Measurements from ENCODE around the gene ATP2B2.

Gene ATP2B2

DNA sequence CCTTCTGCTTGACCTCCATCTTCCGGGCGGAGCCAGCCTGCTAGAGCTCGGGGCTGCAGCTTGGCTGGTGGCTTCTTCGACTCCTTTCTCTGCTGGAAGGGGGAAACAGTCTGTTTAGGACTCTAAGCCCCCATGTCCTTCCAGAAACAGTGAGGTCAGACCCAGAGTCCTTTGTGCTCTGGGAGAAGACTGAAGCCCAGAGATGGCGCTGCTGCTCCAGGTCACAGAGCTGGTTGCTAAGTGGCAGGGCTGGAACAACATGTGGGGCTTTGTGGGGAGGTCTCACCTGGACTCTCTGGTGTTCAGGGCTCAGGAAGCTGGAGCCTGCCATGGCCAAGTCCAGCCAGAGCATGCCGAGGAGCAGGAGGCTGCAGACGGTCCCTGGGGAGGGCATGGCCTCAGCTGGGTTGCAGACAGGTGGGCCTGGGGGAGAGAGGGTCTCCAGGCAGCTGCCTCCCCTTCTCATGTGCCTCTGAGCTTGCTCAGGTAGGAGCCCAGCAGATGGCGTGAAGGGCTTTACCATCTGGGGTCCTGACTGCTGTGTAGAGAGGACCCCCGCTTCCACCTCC is 215.5 kb downstream of the ATP2B2 start:
- DNase-seq, result no peak

DNA sequence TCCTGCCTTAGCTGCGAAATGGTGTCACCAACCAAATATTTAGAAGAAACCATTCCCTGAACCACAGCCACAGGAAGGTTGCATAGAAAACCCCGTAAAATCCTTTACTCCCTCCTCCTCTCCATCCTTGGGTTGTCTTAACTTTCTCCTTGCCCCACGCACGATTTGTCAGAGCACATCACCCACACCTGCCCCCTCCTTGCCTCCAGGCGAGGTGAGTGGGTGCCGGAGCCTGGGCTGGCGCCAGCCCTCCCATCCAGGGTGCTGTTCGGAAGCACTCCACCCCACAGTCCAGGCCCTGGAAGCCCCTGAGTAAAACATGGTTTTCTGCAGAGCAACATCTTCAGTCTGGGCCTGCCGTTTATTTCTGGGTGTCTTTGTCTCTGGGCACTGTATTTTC is 216.3 kb downstream of the ATP2B2 start:
- DNase-seq, result no peak

- DNase-seq, result no peak
Observed at GRCh38 chr3:10288575-10288960, 216.8 kb downstream of the ATP2B2 start.

- DNase-seq, result no peak
Observed at GRCh38 chr3:10287936-10288574, 217.3 kb downstream of the ATP2B2 start.

- no peak for DNase-seq
Observed at GRCh38 chr3:10286596-10287295, 218.6 kb downstream of the ATP2B2 start.

DNA sequence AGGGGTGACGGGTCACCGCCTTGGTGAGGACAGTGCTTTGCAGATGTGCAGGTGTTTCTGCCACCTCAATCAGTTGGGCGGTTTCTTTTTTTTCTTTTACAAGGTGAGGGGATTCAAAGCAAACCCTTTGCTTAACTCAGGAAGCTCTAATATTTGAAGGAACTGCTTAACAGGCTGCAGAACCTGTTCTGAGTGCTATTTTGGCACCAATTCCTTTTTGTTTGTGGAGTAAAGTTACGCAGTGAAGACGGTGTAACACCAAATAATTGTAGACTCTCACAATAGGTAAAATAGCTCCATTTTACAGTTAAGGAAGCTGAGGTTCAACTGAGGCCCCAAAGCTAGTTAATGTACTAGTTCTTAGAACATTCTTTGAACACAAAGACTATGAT is 219.3 kb downstream of the ATP2B2 start:
- no peak for DNase-seq

GRCh38 chr3:10285272-10286132 is 219.9 kb downstream of the ATP2B2 start:
- DNase-seq, result no peak

DNA sequence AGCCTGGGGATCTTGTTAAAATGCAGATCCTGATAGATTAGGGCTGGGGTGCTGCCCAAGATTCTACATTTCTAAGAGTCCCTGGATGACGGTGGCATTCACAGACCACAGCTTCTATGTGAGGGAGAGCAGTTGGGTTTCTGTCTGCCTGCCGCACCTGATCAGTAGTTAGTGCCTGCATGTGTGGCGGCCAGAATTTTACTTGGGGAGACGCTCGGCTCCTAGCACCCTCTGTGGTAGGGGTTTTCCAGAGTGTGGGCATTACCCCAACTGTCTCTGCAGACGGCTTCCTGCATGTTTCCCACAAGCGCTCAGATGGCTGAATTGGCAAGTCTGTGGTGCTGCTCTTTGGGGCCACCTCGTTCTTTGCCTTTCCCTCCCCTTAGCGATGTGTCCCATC is 220.9 kb downstream of the ATP2B2 start:
- no peak for DNase-seq

DNA sequence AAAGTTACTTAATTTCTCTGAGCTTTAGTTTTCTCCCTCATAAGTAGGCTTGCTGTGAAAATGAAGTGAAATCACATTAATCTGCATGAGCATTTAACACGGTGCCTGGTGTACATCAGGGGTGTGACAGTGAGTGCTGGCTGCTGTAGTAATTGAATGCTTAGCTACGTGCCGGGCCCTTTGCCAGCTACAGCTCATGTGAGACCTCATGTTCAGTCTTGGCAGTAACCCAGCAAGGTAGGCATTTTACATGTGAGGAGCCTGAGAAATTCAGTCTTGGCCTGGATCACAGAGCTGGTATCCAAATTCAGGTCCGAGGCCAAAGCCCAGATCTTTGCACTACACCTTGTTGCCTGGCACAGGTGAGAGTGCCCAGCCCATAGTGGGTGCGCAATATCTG is 221.7 kb downstream of the ATP2B2 start:
- no peak for DNase-seq

DNA sequence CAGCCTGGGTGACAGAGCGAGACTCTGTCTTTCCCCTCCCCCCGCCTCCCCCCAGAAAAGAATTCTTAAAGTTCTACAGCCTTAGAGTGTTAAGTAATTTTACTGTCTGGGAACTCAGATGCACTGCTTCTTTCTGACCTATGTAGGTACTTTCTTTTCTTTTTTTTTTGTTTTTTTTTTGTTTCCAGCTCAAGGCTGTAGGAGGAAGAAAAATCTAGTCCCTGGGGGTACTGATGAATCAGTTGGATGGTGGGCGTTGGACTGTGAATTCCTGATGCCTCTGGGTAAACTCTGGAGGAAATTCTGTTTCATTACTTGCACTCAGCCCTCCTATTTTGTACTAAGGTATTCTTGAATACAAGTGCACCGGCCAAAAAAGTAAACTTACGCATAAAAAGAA is 223.4 kb downstream of the ATP2B2 start:
- DNase-seq, result no peak

GRCh38 chr3:10280571-10280970 is 224.8 kb downstream of the ATP2B2 start:
- DNase-seq, result no peak

DNA sequence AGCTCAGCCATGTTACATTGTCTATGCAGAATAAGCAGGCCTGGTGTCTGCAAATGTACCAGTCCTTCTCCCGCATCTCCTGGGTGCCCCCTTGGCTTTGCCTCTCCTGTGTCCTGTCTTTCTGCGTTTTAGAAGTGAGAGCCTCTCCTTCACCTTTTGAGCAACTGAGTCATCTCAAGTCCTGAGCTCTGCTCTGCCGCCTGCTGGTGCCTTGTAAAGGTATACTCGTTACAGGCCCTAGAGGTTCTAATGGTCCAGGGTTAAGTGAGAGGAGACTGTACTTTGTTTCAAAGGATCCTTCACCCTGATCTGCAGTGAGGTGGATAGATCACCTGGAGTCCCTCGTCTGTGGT is 225.2 kb downstream of the ATP2B2 start:
- DNase-seq, result no peak

DNA sequence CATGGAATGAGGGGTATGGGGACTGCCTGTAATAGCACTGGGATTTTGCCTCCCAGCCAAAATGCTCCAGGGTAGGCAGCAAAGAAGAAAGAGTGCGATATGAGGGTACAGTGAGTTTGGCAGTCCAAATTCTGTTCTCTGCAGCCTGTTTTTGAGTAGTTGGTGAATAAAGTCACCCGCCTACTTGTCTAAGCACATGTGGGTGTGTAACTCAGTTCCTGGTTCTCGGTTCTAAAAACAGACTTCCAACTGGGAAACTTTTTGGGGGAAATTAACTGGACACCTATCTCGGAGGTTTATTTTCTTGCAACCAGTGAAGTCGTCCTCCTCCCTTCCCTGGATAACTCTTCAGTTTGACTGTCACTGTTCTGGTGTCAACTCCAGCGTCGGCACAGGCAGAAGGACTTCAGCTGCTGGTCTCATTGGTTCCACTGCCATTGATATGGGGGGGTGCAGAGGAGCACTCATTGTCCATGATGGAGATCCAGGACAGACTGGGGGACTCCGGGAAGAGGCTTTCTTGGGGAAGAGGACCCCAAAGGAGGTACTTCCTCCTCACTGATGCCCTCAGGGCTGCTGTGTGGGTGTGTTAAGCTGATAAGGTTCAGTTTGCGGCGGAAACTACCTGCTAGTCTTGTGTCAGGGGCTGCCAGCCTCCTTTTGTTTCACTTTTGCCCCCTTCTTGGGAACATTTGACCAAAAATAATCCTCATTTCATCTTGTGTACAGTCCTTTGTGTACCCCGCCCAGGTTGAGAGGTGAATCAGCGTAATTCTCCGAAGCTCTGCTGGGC is 225.8 kb downstream of the ATP2B2 start:
- DNase-seq, result no peak

GRCh38 chr3:10278501-10278900 is 226.9 kb downstream of the ATP2B2 start:
- DNase-seq, result no peak

GRCh38 chr3:10277115-10277625 is 228.2 kb downstream of the ATP2B2 start:
- no peak for DNase-seq

DNA sequence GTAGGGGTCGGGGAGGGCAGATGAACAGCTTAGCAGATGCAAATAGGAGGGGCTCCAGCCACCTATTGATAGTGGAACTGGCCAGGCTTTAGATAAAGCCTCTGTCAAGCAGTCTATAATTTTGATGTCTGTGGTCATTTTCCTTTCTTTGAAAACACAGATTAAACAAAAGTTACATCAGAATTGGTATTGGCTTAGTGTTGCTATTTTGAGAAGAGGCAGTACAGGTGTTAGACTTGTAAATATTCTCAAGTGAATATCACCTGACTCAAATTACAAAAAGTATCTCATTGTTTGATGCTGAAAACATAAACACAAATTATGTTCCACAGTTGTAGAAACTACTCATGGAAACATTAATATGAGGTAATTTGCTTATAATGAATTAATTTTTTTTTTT is 230.8 kb downstream of the ATP2B2 start:
- no peak for DNase-seq

All from GOT3 (cell line).